Breast epithelium (tissue), 3 donors: ENCODE results near the gene XG.
"Not testable (repeated sequence)": the region's sequence is repeated elsewhere in the genome, so short reads cannot be mapped to it uniquely, and the experiment has no call there.

ENCODE experiments used
- CTCF ChIP-seq, 3 donors: fragments of 450-650 bp; IDR thresholded peaks; one replicate each; pipeline ENCODE4 v1.5.1; 2016 to 2017; ENCODE audit warnings: antibody characterized with exemption in 3 of 3, mild to moderate bottlenecking in 3 of 3, moderate library complexity in 3 of 3
- POLR2A ChIP-seq: fragments of 450-650 bp; IDR thresholded peaks from one replicate; pipeline ENCODE4 v1.6.1; 2016; ENCODE audit warnings: antibody characterized with exemption, mild to moderate bottlenecking, moderate library complexity

GRCh38 chrX:2727264-2727663 is 24.6 kb upstream of the XG start:
- not testable (repeated sequence) for TF ChIP-seq CTCF (IDR thresholded peaks at IDR 0.05); POLR2A
